WTC11 (cell line): ENCODE measurements around the gene CBX6.

Experiments used
- ATF2 ChIP-seq: sonication (generic); formaldehyde crosslinking; IDR thresholded peaks from 2 replicates; pipeline ENCODE4 v1.8.1; 2022; ENCODE audit warnings: low read depth, missing genetic modification reagents, borderline replicate concordance
- CREB1 ChIP-seq: sonication (generic); formaldehyde crosslinking; IDR thresholded peaks from 2 replicates; pipeline ENCODE4 v1.8.0; 2023; ENCODE audit warnings: mild to moderate bottlenecking, missing genetic modification reagents
- CTCF ChIP-seq: fragments of 200-600 bp; IDR thresholded peaks from 2 replicates; pipeline ENCODE4 v1.8.0; 2022; ENCODE audit warnings: antibody characterized with exemption
- ESRRA ChIP-seq: sonication (generic); formaldehyde crosslinking; IDR thresholded peaks from 2 replicates; pipeline ENCODE4 v1.8.1; 2022; ENCODE audit warnings: mild to moderate bottlenecking, missing genetic modification reagents, borderline replicate concordance
- GRHL2 ChIP-seq: fragments of 250-450 bp; sonication (Bioruptor Pico); IDR thresholded peaks from 2 replicates; pipeline ENCODE4 v1.8.0; 2022; ENCODE audit warnings: mild to moderate bottlenecking, moderate library complexity; ENCODE audit not compliant: insufficient replicate concordance, severe bottlenecking
- JUN ChIP-seq: sonication (generic); formaldehyde crosslinking; IDR thresholded peaks from 2 replicates; pipeline ENCODE4 v1.8.0; 2023; ENCODE audit warnings: mild to moderate bottlenecking, missing genetic modification reagents
- MAX ChIP-seq: sonication (generic); formaldehyde crosslinking; IDR thresholded peaks from 2 replicates; pipeline ENCODE4 v1.8.0; 2022; ENCODE audit warnings: mild to moderate bottlenecking, missing genetic modification reagents
- PRRX2 ChIP-seq: fragments of 250-450 bp; sonication (Bioruptor Pico); IDR thresholded peaks from 2 replicates; pipeline ENCODE4 v1.8.0; 2021; ENCODE audit warnings: mild to moderate bottlenecking
- TEAD4 ChIP-seq: sonication (generic); formaldehyde crosslinking; IDR thresholded peaks from 2 replicates; pipeline ENCODE4 v1.8.0; 2022; ENCODE audit warnings: mild to moderate bottlenecking, missing genetic modification reagents
- TP53 ChIP-seq: sonication (generic); formaldehyde crosslinking; IDR thresholded peaks from 2 replicates; pipeline ENCODE4 v1.8.1; 2023; ENCODE audit warnings: mild to moderate bottlenecking, missing genetic modification reagents
- USF1 ChIP-seq: sonication (generic); formaldehyde crosslinking; IDR thresholded peaks from 2 replicates; pipeline ENCODE4 v1.8.0; 2022; ENCODE audit warnings: mild to moderate bottlenecking, missing genetic modification reagents
- ZNF121 ChIP-seq: sonication (generic); formaldehyde crosslinking; IDR thresholded peaks from 2 replicates; pipeline ENCODE4 v1.8.0; 2023; ENCODE audit warnings: missing genetic modification reagents
- ZNF416 ChIP-seq: fragments of 250-450 bp; sonication (Bioruptor Pico); IDR thresholded peaks from 2 replicates; pipeline ENCODE4 v1.9.0; 2021; ENCODE audit warnings: mild to moderate bottlenecking, inconsistent platforms
- TF ChIP-seq, protein P1 (sequence below): sonication (generic); formaldehyde crosslinking; IDR thresholded peaks from 2 replicates; pipeline ENCODE4 v1.8.1; 2022; ENCODE audit warnings: low read depth, mild to moderate bottlenecking, moderate library complexity, missing genetic modification reagents, borderline replicate concordance

DNA sequence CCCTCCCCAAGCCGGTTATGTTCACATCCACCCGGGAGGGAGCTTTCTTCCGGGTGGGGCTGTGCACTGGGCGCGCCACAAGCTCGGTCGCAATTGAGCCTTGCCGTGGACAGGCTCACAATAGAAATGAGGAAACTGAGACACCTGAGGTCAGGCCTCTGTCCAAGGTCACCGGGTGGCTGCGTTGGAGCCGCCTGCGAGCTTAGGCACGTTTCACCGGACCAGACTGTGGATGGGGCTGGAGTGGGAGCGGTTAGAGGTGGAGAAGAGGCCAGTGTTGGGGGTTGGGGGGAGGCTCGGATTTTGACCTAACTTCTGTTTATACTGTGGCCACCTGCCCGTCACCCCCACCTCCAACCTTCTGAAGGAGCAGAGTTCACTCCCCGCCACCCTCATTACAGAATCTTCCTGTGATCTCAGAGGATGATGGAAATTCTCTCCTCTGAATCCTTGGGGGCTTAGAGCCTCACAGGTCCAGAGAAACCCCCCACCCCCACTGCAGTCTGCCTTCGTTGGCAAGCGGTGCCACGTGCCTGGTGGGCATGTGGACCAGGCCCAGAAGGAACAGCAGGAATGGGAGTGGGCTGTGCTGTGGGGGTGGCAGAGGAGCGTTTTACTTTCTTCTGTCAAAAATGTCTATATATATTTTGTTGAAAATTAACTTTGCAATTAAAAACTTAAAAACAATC is 27.6 kb downstream of the CBX6 start:
- no peak for TF ChIP-seq TP53 (CRISPR knock-in tag)
- no peak for TF ChIP-seq CTCF
- no peak for TF ChIP-seq MAX (CRISPR knock-in tag)
- no peak for TF ChIP-seq PRRX2 (CRISPR knock-in tag)
- no peak for TF ChIP-seq JUN (CRISPR knock-in tag)
- TF ChIP-seq, protein P1, sequence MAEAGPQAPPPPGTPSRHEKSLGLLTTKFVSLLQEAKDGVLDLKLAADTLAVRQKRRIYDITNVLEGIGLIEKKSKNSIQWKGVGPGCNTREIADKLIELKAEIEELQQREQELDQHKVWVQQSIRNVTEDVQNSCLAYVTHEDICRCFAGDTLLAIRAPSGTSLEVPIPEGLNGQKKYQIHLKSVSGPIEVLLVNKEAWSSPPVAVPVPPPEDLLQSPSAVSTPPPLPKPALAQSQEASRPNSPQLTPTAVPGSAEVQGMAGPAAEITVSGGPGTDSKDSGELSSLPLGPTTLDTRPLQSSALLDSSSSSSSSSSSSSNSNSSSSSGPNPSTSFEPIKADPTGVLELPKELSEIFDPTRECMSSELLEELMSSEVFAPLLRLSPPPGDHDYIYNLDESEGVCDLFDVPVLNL (CRISPR knock-in tag): no peak
- no peak for TF ChIP-seq ZNF416
- no peak for TF ChIP-seq CREB1 (CRISPR knock-in tag)
- no peak for TF ChIP-seq GRHL2 (CRISPR knock-in tag)
- TF ChIP-seq USF1 (CRISPR knock-in tag): no peak
- no peak for TF ChIP-seq ZNF121 (CRISPR knock-in tag)
- no peak for TF ChIP-seq ATF2 (CRISPR knock-in tag)
- no peak for TF ChIP-seq TEAD4 (CRISPR knock-in tag)
- TF ChIP-seq ESRRA (CRISPR knock-in tag): no peak
